KBM-7 (cell line): ENCODE measurements around the gene TMEM134.
"Not testable (repeated sequence)": the region's sequence is repeated elsewhere in the genome, so short reads cannot be mapped to it uniquely, and the experiment has no call there.

Experiments used
- DNase-seq: peaks from one replicate; pipeline ENCODE4 v3.0.0-alpha.2; 2015
- in situ Hi-C: fragments of 300-500 bp; cut with MboI; formaldehyde crosslinking; loops from 2 replicates; pipeline ENCODE4 v1.14.3; 2020; ENCODE audit warnings: low sequenced_read_pairs, low pct_unique_long_range_greater_than_20kb, mixed read lengths

Gene TMEM134

GRCh38 chr11:67429722-67430121 lies 39.3 kb downstream of the TMEM134 start:
- in situ Hi-C loops = no loop called here
- DNase-seq = no peak

GRCh38 chr11:67429038-67429668 lies 39.9 kb downstream of the TMEM134 start:
- in situ Hi-C loops = no loop called here
- DNase-seq = no peak

- peak; percentile 98 for DNase-seq
- in situ Hi-C loops = no loop called here
Measured at GRCh38 chr11:67428052-67429001, 40.7 kb downstream of the TMEM134 start, which contains the start of gene RPS6KB2. Gene RPS6KB2, plus strand, starts transcription at chr11:67428494. Its CDS starts 52 bp downstream, at chr11:67428546.

- DNase-seq, in situ Hi-C loops: not testable (repeated sequence)
Measured at GRCh38 chr11:67427364-67427859, 41.6 kb downstream of the TMEM134 start.

- DNase-seq = no peak
- in situ Hi-C loops = no loop called here
Measured at GRCh38 chr11:67423891-67424613, 45.0 kb downstream of the TMEM134 start.

GRCh38 chr11:67423466-67423865 lies 45.6 kb downstream of the TMEM134 start:
- in situ Hi-C loops = no loop called here
- DNase-seq = no peak

- in situ Hi-C loops = no loop called here
- DNase-seq = no peak
Measured at GRCh38 chr11:67422891-67423290, 46.2 kb downstream of the TMEM134 start.

- DNase-seq = no peak
Measured at GRCh38 chr11:67421430-67422031, 47.5 kb downstream of the TMEM134 start.

GRCh38 chr11:67420646-67421429 lies 48.2 kb downstream of the TMEM134 start:
- in situ Hi-C loops = no loop called here
- DNase-seq = peak; percentile 92

More at GRCh38 chr11:67421430-67422031, 47.5 kb downstream of the TMEM134 start:
- in situ Hi-C loops = no loop called here

- DNase-seq = no peak
- in situ Hi-C loops = no loop called here
Measured at GRCh38 chr11:67420147-67420645, 48.9 kb downstream of the TMEM134 start.

GRCh38 chr11:67419325-67420049 lies 49.6 kb downstream of the TMEM134 start:
- in situ Hi-C loops = no loop called here
- DNase-seq = no peak

- DNase-seq = peak; percentile 30
- in situ Hi-C loops = no loop called here
Measured at GRCh38 chr11:67418476-67419281, 50.4 kb downstream of the TMEM134 start.

GRCh38 chr11:67417425-67417824 lies 51.6 kb downstream of the TMEM134 start:
- in situ Hi-C loops = no loop called here
- DNase-seq = no peak

GRCh38 chr11:67416416-67417335 lies 52.4 kb downstream of the TMEM134 start:
- DNase-seq = peak; percentile 43
- in situ Hi-C loops = no loop called here

GRCh38 chr11:67415501-67416304 lies 53.3 kb downstream of the TMEM134 start, which contains the start of gene CARNS1:
Gene CARNS1, plus strand, starts transcription at chr11:67415678. Its CDS starts 522 bp downstream, at chr11:67416200.
- in situ Hi-C loops = no loop called here
- no peak for DNase-seq
